ENCODE measurements around the gene LHFPL3.

The LHFPL3 gene

GRCh38 chr7:104371216-104371979 is 43.0 kb downstream of the LHFPL3 start:
- no peak for DNase-seq (ENCODE audit: low read depth in 2 of 2)

GRCh38 chr7:104371980-104372357 is 43.6 kb downstream of the LHFPL3 start:
- no peak for DNase-seq (ENCODE audit: low read depth in 2 of 2)

GRCh38 chr7:104382616-104383015 is 54.2 kb downstream of the LHFPL3 start:
- DNase-seq (ENCODE audit: low read depth in 2 of 2), result no peak

- no peak for DNase-seq (ENCODE audit: low read depth in 2 of 2)
These were observed 58.5 kb downstream of the LHFPL3 start for GRCh38 chr7:104386943-104387342.

GRCh38 chr7:104388222-104388621 is 59.8 kb downstream of the LHFPL3 start:
- no peak for DNase-seq (ENCODE audit: low read depth in 2 of 2)

GRCh38 chr7:104395162-104395561 is 66.8 kb downstream of the LHFPL3 start:
- no peak for DNase-seq (ENCODE audit: low read depth in 2 of 2)

GRCh38 chr7:104397442-104397841 is 69.0 kb downstream of the LHFPL3 start:
- DNase-seq (ENCODE audit: low read depth in 2 of 2), result no peak

- no peak for DNase-seq (ENCODE audit: low read depth in 2 of 2)
These were observed 80.0 kb downstream of the LHFPL3 start for GRCh38 chr7:104408371-104408770.

- DNase-seq (ENCODE audit: low read depth in 2 of 2), result no peak
These were observed 82.3 kb downstream of the LHFPL3 start for GRCh38 chr7:104410742-104411141.

- no peak for DNase-seq (ENCODE audit: low read depth in 2 of 2)
These were observed 84.5 kb downstream of the LHFPL3 start for GRCh38 chr7:104412911-104413310.

GRCh38 chr7:104414216-104414615 is 85.8 kb downstream of the LHFPL3 start:
- no peak for DNase-seq (ENCODE audit: low read depth in 2 of 2)

- DNase-seq (ENCODE audit: low read depth in 2 of 2), result no peak
These were observed 87.3 kb downstream of the LHFPL3 start for GRCh38 chr7:104415700-104416099.

GRCh38 chr7:104416866-104417393 is 88.5 kb downstream of the LHFPL3 start:
- no peak for DNase-seq (ENCODE audit: low read depth in 2 of 2)

GRCh38 chr7:104431930-104432329 is 103.5 kb downstream of the LHFPL3 start:
- no peak for DNase-seq (ENCODE audit: low read depth in 2 of 2)

GRCh38 chr7:104434129-104434528 is 105.7 kb downstream of the LHFPL3 start:
- no peak for DNase-seq (ENCODE audit: low read depth in 2 of 2)

- no peak for DNase-seq (ENCODE audit: low read depth in 2 of 2)
These were observed 114.1 kb downstream of the LHFPL3 start for GRCh38 chr7:104442481-104442880.

GRCh38 chr7:104444017-104444416 is 115.6 kb downstream of the LHFPL3 start:
- DNase-seq (ENCODE audit: low read depth in 2 of 2), result no peak

- DNase-seq (ENCODE audit: low read depth in 2 of 2), result no peak
These were observed 117.0 kb downstream of the LHFPL3 start for GRCh38 chr7:104445393-104445792.

- no peak for DNase-seq (ENCODE audit: low read depth in 2 of 2)
These were observed 122.5 kb downstream of the LHFPL3 start for GRCh38 chr7:104450861-104451260.

GRCh38 chr7:104453190-104453589 is 124.8 kb downstream of the LHFPL3 start:
- DNase-seq (ENCODE audit: low read depth in 2 of 2), result no peak

- DNase-seq (ENCODE audit: low read depth in 2 of 2), result no peak
These were observed 130.5 kb downstream of the LHFPL3 start for GRCh38 chr7:104458875-104459274.

- no peak for DNase-seq (ENCODE audit: low read depth in 2 of 2)
These were observed 140.9 kb downstream of the LHFPL3 start for GRCh38 chr7:104469166-104469820.

- no peak for DNase-seq (ENCODE audit: low read depth in 2 of 2)
These were observed 152.1 kb downstream of the LHFPL3 start for GRCh38 chr7:104480529-104480928.

Measured in stimulated activated CD8-positive, alpha-beta memory T cell treated with anti-CD3 and anti-CD28 coated beads, Interleukin-2, amount 100 ng/mL, for 1 hour (primary cell).